Heart left ventricle (tissue), 13 donors: Measurements from ENCODE around the gene CUEDC2.

Experiments used
- POLR2A ChIP-seq, 2 donors: fragments of 450-650 bp; IDR thresholded peaks; one replicate each; pipeline ENCODE4 v1.6.1; 2017; ENCODE audit warnings: antibody characterized with exemption in 2 of 2, mild to moderate bottlenecking in 2 of 2, moderate library complexity in 2 of 2
- TF ChIP-seq, protein P1 (sequence below), 12 donors: fragments of 200-600 bp; sonication (generic) in 4 of 12; IDR thresholded peaks; one replicate each; pipeline versions ENCODE4 v1.5.0 to v1.8.0; 2018 to 2022; ENCODE audit warnings: antibody characterized with exemption in 12 of 12, mild to moderate bottlenecking in 5 of 12
- donor health status: ischemic (EF 13 %, LVEDD 7.1; RV severe dilation, severe dysfunction).
- donor health status: DM: no; HTN: yes; CAD: no.
- donor health status: DM: no; HTN: no; CAD: no.
- donor health status: ischemic (EF 25% LVEDD 6.9; RV normal size, moderate dysfunction).
- donor health status: ischemic (EF 25% LVEDD 5.7; RV mildly dilated, moderate dysfunction).
- donor health status: ischemic (EF 35%, LVEDD 5.7; RV mildly dilated, moderate dysfunction).
- donor health status: nonischemic (EF 11% LVEDD 7.7; RV severe dilation, severe dysfunction).
- donor health status: DM: yes; HTN: yes; CAD: no.
- donor health status: PGD.
- donor health status: ischemic (EF 29% LVEDD 5.4; RV normal size, mild dysfunction).
- donor health status: nonischemic (EF 23%, LVEDD 6.1; RV moderate dilation, normal function).

DNA sequence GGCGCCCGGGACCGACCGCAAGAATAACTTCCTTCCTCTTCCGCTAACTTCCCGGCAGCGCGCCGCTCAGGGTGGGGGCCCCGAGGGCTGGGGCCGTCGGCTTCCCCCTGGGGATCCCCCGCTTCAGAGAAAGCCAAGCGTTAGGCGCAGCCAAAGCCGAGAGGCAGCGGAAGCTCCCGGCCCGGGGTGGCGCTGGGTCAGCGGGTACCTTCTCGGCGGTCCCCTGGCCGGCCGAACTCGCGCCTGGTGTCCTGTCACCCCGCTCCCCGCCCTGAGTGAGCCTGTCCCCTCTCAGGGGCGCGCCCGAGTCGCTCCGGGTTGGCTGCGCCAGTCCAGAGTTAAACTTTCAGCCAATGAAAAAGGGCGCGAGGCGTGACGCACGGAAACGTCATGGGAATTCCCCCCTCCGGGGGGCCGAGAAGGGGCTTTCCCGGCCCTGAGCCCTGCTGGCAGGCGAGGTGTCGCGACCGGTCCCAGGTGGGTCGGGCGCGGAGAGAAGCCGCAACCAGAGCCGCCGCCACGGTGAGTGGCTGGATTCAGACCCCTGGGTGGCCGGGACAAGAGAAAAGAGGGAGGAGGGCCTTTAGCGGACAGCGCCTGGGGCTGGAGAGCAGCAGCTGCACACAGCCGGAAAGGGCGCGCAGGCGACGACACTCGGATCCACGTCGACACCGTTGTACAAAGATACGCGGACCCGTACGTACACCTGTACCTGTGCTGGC lies 38.1 kb downstream of the CUEDC2 start:
- TF ChIP-seq, protein P1, sequence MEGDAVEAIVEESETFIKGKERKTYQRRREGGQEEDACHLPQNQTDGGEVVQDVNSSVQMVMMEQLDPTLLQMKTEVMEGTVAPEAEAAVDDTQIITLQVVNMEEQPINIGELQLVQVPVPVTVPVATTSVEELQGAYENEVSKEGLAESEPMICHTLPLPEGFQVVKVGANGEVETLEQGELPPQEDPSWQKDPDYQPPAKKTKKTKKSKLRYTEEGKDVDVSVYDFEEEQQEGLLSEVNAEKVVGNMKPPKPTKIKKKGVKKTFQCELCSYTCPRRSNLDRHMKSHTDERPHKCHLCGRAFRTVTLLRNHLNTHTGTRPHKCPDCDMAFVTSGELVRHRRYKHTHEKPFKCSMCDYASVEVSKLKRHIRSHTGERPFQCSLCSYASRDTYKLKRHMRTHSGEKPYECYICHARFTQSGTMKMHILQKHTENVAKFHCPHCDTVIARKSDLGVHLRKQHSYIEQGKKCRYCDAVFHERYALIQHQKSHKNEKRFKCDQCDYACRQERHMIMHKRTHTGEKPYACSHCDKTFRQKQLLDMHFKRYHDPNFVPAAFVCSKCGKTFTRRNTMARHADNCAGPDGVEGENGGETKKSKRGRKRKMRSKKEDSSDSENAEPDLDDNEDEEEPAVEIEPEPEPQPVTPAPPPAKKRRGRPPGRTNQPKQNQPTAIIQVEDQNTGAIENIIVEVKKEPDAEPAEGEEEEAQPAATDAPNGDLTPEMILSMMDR (IDR thresholded peaks at IDR 0.05): peak in 10 of 12 donors; percentile 1 to 98 (median 94)
- peak in 1 of 2 donors; percentile 81 for TF ChIP-seq POLR2A (IDR thresholded peaks at IDR 0.05)
